ENCODE results near the gene TBX18. TPM values are rescaled to one million over a fixed set of nuclear protein-coding genes. Genes with fewer than 3 reads are reported as not detected.

TBX18 gene
- total RNA-seq, 4 donors from 2014 or later = 1.6 to 19.3 (median 9.5) TPM

GRCh38 chr6:84709121-84709520 is 55.3 kb downstream of the TBX18 start:
- H3K4me3 ChIP-seq = no peak overlapping the region
- 40 to 71% methylated on average over 1 of the region's 1 CpG for WGBS, 2 donors (ENCODE audit: low coverage in 1 of 2)
- no peaks in the 10 kb centered on the region for H3K9me3 ChIP-seq
- TF ChIP-seq CTCF (IDR thresholded peaks at IDR 0.05) (no peak), POLR2AphosphoS5 (IDR thresholded peaks at IDR 0.05) (no peak), EP300 (IDR thresholded peaks at IDR 0.05) (no peak), POLR2A (IDR thresholded peaks at IDR 0.05) (no peak)
- no peak overlapping the region for H3K27ac ChIP-seq
- peaks cover 0 to 3% of the 10 kb centered on the region in 2 donors for H3K36me3 ChIP-seq
- H3K4me1 ChIP-seq = peaks cover 0 to 13% (median 4%) of the 10 kb centered on the region in 3 donors
- H3K27me3 ChIP-seq = no peaks in the 10 kb centered on the region
- no peak for ATAC-seq

- ATAC-seq = no peak
These were observed 57.2 kb downstream of the TBX18 start for GRCh38 chr6:84707171-84707570.

DNA sequence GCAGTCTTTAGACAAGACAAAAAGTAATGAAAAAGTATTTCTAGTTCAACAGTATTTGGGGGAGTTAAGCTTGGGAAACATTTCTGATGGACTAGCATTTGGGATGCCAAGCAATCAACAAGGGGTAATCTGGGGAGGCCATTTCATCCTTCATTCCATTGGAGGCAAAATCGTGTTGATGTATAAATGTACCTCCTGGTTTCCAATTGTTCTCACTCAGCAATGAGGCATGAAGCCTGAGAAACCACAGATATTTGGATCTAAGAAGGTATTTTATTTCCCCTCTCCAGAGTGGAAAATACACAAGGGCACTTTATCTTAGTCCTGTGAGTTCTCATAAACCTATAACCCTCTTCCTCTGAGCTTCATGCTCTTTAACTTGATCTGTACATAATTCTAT is 68.2 kb downstream of the TBX18 start:
- no peaks in the 10 kb centered on the region for H3K4me1 ChIP-seq
- TF ChIP-seq POLR2AphosphoS5 (IDR thresholded peaks at IDR 0.05) (no peak), EP300 (IDR thresholded peaks at IDR 0.05) (no peak), POLR2A (IDR thresholded peaks at IDR 0.05) (no peak), CTCF (IDR thresholded peaks at IDR 0.05) (no peak)
- ATAC-seq = no peak
- H3K27ac ChIP-seq = no peak overlapping the region
- no peaks in the 10 kb centered on the region for H3K9me3 ChIP-seq
- no peaks in the 10 kb centered on the region for H3K36me3 ChIP-seq
- WGBS, 2 donors (ENCODE audit: low coverage in 1 of 2) = 57 to 73% methylated on average over 1 of the region's 1 CpG
- H3K4me3 ChIP-seq = no peak overlapping the region
- no peaks in the 10 kb centered on the region for H3K27me3 ChIP-seq

More at GRCh38 chr6:84707171-84707570, 57.2 kb downstream of the TBX18 start:
- H3K9me3 ChIP-seq = peaks cover 0 to 5% (median 0%) of the 10 kb centered on the region in 3 donors
- peaks cover 0 to 3% of the 10 kb centered on the region in 2 donors for H3K36me3 ChIP-seq
- 28 to 71% methylated on average over 2 of the region's 3 CpGs for WGBS, 2 donors (ENCODE audit: low coverage in 1 of 2)
- H3K4me3 ChIP-seq = no peak overlapping the region
- H3K4me1 ChIP-seq = peaks cover 0 to 13% (median 4%) of the 10 kb centered on the region in 3 donors
- H3K27me3 ChIP-seq = no peaks in the 10 kb centered on the region
- no peak for TF ChIP-seq CTCF (IDR thresholded peaks at IDR 0.05)
- TF ChIP-seq POLR2AphosphoS5 (IDR thresholded peaks at IDR 0.05) = no peak
- no peak for TF ChIP-seq POLR2A (IDR thresholded peaks at IDR 0.05)
- no peak for TF ChIP-seq EP300 (IDR thresholded peaks at IDR 0.05)
- H3K27ac ChIP-seq = no peak overlapping the region

DNA sequence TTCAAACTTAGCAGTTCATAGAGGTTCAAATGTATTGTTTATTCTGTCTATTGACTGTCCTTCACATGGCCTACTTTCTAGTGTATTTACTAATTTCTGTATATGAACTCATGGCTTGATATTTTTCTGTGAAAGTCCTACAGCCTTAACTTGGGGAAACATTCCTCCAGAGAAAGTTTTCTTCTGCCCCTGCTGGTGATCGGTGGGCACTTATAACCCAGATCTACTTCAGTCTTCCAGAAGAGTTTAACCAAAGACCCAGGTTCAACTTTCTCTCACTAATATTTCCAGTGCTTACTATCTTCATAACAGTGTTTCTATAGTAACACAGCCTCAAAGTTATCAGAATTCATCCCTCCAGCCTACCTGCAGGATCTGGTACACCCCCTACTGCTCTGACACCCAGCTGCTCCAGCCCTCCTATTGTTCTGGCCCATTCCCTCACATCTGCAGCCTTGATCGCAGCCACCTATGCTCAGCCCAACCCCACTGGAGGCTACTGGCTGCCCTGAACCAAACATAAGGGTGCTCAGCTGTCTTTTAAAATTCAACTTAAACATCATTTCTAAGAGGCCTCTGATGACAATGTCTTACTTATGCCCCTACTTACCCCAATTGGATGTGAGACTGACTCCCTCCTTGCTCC is 72.3 kb downstream of the TBX18 start:
- ATAC-seq = no peak
- H3K27ac ChIP-seq = no peak overlapping the region

More for the DNA sequence above, 72.3 kb downstream of the TBX18 start:
- H3K9me3 ChIP-seq = no peaks in the 10 kb centered on the region
- TF ChIP-seq EP300 (IDR thresholded peaks at IDR 0.05) (no peak), CTCF (IDR thresholded peaks at IDR 0.05) (no peak), POLR2A (IDR thresholded peaks at IDR 0.05) (no peak), POLR2AphosphoS5 (IDR thresholded peaks at IDR 0.05) (no peak)
- H3K4me3 ChIP-seq = no peak overlapping the region
- 80 to 100% methylated on average over 1 of the region's 2 CpGs for WGBS, 2 donors (ENCODE audit: low coverage in 1 of 2)
- no peaks in the 10 kb centered on the region for H3K27me3 ChIP-seq
- H3K36me3 ChIP-seq = no peaks in the 10 kb centered on the region
- H3K4me1 ChIP-seq = peaks cover 0 to 17% (median 2%) of the 10 kb centered on the region in 3 donors

Measured in gastroesophageal sphincter (tissue), 4 donors.